HK-2 (cell line): ENCODE data around the gene PPIF.
A peak's percentile ranks its signal among the peaks of the same experiment; 100 is the strongest.

ENCODE experiments used
- DNase-seq: peaks from one replicate; pipeline ENCODE4 v3.0.0-alpha.2; 2018; ENCODE audit not compliant: unreplicated experiment

Gene PPIF

DNA sequence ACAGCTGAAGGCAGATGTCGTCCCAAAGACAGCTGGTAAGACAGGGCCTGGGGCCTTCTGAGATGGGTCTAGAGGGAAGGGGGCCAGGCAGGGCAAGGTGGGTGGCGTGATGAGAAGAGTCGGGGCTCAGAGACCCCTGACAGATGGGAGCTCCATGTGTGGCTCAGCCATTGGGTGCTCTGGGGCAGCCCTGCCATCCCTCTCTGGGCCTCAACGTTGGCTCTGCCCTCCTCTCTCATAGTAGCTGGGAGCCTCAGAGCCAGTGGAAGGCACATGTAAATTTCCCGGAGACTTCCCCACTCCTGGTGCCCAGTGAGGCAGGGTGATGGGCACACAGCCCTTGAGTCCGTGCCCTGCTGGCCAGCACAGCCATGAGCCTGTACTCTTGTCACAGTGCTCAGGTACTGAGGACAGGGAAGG, 1.8 kb downstream of the PPIF start:
- DNase-seq: no peak

DNA sequence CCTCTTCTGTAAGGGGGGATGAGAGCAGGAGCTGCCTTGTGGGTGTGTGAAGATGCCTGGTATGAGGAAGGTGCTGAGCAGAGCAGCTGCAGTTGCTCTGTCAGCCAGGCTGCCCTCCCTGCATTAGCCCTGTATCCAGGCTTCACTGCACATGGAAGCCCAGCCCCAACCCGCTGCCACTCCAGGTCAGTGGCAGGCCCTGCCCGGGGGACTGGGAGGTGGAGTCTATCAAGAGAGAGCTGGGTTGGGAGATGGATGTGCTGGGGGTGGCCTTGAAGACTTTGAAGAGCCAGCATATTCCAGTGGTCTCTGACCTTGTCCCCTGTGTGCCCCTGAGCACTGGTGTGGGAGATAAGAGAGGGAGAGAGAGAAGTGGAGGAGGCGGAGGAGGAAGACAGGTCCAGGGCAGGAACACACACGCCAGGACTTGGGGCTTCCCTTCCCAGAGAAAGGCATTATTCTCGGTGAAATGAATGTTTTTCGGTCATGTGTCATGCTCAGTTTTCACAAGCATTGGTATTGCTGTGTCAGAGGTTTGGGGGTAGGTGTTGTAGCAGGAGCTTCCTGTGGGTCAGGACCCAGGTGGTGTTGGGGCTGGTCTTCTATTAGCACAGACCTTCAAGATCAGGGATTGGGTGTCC, 2.6 kb downstream of the PPIF start:
- no peak for DNase-seq

DNA sequence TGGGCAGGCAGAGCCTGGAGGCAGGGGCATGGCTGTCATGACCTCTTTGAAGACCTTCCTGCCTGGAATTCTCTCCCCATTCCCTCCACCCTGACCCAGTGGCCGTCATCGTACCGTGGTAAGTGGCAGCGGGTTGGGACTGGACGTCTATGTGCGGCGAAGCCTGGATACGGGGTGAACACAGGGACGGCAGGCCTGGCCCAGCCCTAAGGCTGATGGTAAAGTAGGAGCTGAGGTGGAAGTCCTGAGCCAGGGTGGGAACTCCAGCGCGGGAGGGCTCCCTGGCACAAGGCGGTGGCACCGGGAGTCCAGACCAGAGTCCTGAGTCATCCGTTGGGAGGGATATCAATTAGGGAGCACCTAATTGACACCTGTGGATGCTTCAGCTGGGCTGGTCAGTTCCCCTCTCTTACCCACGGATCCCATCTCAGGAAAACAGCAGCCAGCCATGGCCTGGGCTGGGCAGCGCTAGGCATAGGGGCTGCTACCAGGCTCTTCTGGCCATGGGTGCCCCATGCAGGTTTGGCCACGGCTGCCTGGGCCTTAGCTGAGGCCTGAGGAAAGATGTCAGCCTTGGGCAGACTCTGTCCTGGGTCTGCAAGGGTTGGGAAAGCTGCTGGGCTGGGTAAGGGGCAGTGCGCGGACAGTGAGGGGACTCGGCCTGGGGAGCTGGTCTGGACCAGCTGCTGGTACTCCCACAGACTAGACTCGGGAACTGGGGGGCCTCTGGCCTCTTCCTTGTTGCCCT, 3.3 kb downstream of the PPIF start:
- DNase-seq: no peak

DNA sequence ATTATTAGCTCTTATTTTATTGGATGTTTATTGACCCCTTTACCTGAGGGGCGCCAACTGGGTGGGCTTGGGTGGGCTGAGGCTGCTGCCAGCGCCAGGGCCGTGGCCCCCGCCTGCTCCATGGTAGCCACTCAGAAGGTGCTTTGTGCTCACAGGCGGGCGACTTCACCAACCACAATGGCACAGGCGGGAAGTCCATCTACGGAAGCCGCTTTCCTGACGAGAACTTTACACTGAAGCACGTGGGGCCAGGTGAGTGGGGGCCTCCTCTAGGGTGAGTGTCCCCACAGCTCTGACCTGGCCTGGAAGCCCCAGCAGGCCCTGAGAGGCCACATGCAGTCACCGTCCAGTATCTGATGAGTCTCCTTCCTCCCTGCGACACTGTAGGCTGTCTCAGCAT, 4.1 kb downstream of the PPIF start:
- no peak for DNase-seq

DNA sequence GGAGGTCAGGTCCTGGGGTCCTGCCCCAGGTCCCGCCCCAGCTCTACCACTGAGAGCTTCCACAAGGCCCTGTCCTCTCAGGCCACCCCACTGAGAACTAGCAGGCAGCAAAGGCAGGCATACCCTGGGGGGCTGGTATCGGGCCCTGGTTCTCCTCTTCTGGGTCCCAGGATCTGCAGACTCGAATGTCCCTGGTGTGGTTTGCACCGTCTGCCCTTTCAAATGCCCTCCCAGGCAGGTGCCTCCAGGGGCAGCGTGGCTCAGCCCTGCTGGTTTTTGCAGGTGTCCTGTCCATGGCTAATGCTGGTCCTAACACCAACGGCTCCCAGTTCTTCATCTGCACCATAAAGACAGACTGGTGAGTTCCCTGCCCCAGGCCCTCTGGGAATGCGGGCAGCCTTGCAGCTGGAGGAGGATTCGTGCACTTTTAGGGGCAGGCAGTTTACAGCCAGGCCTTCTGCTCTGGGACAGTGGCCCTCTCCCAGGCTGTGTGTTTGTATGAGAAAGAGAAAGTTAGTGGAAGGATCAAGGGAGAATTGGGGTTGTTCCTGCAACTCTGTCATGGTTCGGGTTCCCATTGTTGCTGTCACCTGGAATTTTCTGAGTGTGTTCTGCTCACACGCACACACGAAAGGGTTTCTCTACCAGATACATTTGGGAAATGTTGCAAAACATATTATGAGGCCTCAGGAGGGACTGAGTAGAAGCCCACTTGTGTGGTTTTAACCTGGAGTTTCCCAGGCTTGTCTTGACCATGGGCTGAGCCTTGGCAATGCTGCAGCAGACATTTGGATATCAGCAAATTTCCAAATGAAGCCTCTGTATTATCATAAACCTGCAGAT, 5.0 kb downstream of the PPIF start:
- DNase-seq: no peak

DNA sequence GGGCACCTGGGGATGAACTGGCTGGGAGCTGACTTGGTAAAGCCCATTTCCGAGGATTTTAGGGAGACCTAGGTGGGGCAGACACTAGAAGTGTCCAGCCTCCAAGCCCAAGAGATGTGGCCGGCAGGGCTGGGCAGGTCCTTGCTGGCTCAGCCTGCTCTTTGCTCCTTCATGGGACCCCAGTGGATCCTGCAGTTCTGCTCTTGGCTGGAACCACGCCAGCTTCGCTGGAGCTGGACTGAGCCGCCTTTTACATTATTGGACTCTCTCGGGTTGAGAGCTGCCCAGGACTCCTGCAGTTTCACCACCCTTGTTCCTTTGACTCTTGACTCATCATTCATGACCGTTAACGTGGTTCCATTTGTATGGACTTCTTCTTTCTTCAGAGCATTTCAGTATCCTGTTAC, 5.7 kb downstream of the PPIF start:
- DNase-seq: no peak

DNA sequence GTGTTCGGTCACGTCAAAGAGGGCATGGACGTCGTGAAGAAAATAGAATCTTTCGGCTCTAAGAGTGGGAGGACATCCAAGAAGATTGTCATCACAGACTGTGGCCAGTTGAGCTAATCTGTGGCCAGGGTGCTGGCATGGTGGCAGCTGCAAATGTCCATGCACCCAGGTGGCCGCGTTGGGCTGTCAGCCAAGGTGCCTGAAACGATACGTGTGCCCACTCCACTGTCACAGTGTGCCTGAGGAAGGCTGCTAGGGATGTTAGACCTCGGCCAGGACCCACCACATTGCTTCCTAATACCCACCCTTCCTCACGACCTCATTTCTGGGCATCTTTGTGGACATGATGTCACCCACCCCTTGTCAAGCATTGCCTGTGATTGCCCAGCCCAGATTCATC, 6.5 kb downstream of the PPIF start:
- no peak for DNase-seq

DNA sequence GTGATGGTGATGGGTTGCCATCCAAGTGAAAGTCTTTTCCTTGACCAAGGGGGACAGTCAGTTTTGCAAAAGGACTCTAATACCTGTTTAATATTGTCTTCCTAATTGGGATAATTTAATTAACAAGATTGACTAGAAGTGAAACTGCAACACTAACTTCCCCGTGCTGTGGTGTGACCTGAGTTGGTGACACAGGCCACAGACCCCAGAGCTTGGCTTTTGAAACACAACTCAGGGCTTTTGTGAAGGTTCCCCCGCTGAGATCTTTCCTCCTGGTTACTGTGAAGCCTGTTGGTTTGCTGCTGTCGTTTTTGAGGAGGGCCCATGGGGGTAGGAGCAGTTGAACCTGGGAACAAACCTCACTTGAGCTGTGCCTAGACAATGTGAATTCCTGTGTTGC, 6.9 kb downstream of the PPIF start:
- DNase-seq: no peak

DNA sequence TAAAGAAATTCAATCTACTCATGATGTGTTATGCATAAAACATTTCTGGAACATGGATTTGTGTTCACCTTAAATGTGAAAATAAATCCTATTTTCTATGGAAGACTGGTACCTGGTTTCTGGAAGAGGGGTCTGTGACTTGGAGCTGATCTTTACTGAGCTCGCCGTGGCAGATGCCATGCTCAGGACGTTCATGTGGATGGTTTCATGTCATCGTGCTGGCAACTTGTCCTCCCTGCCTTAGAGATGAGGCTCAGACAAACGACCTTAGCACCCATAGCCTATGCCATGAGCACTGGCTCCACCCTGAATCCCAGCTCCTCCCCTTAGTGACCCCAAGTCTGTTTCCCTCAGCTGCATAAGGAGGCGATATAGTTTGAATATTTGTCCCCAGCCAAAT, 7.3 kb downstream of the PPIF start:
- DNase-seq: no peak

DNA sequence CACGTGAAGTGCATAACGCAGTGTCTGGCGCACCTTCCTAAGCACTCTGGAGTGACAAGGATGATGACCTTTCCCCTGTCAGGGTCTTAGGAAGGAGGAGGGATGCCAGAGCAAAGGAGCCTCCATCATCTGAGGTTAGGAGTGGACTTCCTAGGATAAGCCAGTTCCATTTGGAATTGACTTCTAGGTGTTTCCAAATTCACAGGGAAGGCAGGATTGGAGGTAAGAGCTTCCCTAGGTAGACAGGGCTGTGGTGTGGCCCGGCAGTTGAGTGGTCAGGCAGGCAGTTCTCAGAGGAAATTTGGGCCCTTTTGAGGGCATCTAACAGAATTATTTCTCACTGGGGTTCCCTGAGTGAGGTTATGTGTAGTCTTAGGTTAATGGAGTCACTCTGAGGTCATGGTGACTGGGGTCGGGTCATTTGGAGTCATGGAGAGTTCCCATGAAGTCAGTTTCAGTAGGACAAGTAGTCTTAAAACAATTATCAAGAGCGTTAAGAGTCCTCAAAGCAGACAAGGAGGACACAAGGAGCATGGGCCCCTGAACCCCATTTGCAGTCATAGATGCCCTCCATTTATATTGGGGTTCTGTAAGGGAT, 8.2 kb downstream of the PPIF start:
- no peak for DNase-seq

DNA sequence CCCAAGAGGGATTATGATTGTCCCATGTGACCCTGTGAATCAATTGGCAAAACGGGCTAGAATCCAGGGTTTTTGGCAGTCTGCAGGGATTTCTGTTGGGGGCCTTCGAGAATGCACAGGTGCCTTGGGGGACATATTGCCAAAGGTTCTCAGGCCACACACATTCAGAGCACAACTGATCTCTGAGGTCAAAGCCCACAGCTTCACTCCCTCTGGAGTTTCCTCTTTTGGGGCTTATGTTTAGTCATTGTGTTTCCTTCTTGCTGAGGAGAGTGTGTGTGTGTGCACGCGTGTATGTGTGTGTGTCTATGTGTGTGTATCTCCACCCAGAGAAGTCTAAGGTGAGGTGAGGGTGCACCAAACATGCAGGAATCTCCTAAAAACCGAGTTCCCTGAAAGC, 8.8 kb downstream of the PPIF start:
- DNase-seq: no peak

DNA sequence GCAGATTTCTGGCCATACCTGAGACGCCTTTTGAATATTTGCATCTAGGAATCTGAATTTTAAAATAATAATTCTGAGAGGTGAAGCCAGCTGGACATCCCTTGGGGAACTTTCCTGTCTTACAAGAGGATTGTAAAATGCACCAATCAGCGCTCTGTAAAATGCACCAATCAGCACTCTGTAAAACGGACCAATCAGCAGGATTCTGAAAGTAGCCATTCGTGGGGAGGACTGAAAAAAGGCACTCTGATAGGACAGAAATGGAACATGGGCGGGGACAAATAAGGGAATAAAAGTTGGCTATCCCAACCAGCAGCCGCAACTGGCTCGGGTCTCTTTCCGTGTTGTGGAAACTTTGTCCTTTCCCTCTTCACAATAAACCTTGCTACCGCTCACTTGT, 9.9 kb downstream of the PPIF start:
- DNase-seq: no peak

DNA sequence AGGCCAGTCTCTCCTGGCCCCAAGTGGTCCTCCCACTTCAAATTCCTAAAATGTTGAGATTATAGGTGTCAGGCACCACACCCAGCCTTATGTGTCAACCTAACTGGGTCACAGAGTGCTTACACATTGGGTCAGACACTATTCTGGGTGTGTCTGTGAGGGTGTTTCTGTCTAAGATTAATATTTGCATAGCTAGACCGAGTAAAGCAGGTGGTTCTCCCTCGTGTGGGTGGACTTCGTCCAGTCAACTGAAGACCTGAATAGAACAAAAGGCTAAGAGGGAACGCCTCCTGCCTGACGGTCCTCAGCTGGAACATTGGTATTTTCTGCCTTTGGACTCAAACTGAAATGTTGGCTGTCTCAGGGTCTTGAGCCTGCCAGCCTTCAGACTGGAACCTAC, 11.5 kb downstream of the PPIF start:
- no peak for DNase-seq

DNA sequence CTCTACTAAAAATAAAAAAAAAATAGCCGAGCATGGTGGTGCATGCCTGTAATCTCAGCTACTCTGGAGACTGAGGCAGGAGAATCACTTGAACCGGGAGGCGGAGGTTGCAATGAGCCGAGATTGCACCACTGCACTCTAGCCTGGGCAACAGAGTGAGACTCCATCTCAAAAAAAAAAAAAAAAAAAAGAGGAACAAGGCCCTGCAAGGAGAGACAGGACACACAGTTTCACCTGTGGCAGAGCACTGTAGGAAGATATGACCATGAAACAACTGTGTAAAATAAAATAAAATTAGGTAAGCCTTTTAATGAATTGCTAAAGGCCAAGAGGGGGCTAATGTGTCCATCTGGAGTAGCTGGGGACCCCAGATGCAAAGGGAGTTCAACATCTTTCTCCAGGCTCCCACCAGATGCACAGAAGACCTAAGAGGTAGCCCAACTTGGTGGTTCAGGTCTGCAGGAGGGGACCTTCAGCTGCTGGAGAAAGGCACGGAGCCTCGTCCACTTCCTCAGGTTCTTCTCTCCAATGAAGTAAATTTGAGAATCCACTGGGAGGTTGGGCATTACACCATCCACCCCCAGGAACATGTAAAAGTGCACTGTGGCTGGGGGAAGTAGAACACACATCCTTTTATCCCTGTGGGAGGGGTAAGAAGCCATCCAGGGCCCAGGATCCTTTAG, 12.7 kb downstream of the PPIF start:
- no peak for DNase-seq

DNA sequence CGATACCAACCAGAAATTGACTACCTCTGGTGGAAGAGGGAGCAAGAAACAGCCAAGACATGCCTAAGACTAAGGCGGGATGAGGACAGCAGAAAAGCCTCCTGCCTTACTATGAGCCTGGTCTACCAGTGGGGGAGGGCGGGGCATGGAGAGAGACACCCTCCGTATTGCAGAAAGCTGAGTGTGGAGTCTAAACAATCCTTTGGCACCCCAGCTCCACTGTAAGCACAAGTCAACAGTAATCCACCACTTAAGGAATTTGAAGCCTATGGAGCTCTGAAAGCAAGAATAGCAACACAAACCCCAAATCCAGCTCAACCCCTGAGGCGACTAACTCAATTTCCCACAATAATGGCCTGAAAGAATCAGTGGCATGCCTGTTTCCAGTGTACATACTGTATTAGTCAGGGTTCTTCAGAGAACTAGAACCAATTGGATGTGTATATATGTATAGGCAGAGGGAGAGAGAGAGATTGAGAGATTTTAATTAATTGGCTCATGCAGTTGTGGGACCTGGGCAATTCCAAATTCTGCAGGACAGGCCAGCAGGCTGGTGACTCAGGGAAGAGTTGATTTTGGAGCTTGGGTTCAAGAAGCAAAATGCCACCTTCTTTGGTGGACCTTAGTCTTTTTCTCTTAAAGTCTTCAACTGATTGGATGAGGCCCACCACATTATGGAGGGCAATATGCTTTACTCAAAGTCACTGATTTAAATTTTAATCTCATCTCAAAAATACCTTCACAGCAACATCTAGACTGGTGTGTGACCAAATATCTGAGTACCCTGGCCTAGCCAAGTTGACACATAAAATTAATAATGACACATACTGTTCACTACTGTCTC, 13.5 kb downstream of the PPIF start:
- no peak for DNase-seq

DNA sequence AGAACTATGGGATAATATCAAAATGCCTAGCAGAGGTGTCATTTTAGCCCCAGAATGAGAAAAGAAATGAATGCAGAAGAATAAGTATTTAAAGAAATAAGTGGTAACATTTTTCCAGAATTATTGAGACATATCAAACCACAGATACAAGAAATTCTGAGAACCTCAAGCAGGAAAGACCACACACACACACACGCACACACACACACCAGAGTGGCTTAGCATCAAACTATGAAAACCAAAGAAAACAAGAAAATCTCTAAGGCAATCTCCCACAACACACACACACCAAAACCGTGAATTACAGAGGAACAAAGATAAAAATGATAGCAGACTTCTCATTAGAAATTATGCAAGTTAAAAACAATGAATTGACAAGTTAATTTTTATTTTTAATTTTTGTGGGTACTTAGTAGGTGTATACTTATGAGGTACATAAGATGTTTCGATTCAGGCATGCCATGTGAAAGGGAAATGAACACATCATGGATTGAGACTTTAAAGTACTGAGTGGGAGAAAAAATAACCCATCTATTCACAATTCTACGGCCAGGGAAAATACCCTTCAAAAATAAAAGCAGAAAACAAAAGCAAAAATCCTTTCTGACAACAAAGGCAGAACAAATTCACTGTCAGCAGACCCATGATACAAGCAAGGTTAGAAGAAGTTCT, 14.6 kb downstream of the PPIF start:
- DNase-seq: no peak

DNA sequence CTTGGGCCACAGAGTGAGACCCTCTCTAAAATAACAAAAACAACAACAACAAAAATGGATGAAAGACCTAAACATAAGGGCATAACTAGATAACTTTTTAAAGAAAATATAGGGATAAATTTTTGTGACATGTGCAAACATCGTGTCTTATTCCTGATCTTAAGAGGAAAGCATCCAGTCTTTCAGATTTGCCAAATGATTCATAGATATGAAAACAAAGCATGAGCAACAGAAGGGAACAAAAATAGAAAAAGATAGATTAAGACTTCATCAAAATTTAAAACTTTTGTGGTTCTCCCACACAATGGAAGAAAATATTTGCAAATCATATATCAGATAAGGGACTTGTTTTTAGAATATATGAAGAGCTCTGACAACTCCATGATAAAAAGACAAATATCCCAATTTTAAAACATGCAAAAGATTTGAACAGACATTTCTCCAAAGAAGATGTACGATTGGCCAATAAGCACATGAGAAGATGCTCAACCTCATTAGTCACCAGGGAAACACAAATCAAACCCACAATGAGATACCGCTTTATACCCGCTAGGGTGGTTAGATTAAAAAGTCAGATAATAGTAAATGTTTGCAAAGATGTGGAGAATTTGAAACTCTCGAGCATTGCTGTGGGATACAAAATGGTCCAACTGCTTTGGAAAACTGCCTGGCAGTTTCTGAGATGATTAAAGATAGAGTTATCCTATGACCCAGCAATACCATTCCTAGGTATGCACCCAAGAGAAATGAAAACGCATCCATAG, 20.3 kb downstream of the PPIF start:
- no peak for DNase-seq

DNA sequence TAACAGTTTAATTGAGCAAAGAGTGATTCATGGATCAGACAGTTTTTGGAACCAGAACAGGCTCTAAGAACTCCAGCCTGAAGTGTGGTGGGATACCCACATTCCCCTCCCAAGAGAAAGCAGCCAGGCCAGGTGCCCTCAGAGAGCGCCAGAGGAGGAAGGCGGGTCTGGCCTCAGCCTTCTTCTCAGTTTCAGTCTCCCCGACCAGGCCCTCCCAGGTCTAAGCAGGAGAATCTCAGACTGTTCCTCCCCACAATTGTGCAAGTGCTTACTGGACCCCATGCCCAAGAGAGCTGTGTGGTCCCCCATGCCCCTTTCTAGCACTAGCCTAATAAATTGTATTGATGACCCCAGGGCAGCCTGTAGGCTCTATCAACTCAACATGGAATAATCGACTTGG, 25.6 kb downstream of the PPIF start:
- no peak for DNase-seq

DNA sequence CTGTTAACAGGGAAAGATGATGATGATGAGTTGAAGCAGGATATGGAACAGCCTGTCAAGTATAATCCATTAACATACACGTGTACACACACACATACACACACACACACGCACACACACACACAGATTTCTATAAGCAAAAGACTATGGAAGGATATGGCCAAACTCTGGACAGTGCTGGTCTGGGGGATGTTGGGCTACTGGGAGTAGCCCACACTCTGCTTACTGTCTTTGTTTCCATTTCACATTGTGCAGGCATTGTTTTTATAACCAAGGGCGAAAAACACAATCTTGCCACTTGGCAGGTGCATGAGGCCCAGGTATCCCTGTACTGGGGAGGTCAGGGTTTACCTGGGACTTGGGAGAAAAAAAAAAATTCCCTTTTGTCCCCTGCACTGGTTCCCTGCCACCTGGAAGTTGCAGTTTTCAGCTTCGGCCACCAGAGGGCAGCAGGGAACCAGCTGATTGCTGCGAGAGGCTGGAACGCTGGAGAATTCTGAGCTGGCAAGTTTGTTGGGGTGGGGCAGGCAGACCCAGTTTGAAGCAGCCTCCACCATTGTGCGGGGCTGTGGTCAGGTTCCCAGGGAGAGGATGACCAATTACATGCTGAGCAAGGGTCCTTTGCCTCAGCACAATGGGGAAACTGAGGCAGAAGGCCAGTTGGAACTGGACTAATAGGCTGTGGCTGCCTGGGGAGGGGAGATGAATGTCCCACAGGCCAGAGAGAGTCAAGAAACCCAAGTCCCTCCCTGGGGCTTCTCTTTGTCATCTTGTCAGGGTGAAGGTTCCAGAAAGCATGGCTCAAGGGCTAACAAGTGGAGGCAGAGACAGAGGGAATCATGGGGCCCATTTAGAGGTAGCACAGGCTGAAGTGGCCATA, 27.3 kb downstream of the PPIF start:
- peak; percentile 89 for DNase-seq
